ENCODE results near the gene VAPB. TPM values are rescaled to one million over a fixed set of nuclear protein-coding genes. Genes with fewer than 3 reads are reported as not detected.

The VAPB gene
- total RNA-seq, 1 donor from 2014 or later, result 51.5 TPM

- no peak for DNase-seq (ENCODE audit: low spot score)
These were observed 91.7 kb downstream of the VAPB start for GRCh38 chr20:58480551-58481336.

GRCh38 chr20:58481481-58482021 lies 92.5 kb downstream of the VAPB start:
- DNase-seq (ENCODE audit: low spot score), result peak; percentile 90

- DNase-seq (ENCODE audit: low spot score), result peak; percentile 24
These were observed 93.4 kb downstream of the VAPB start for GRCh38 chr20:58482416-58482815.

- no peak for DNase-seq (ENCODE audit: low spot score)
These were observed 94.0 kb downstream of the VAPB start for GRCh38 chr20:58483051-58483450.

- DNase-seq (ENCODE audit: low spot score), result peak; percentile 60
These were observed 94.4 kb downstream of the VAPB start for GRCh38 chr20:58483470-58483869.

- DNase-seq (ENCODE audit: low spot score), result no peak
These were observed 96.4 kb downstream of the VAPB start for GRCh38 chr20:58485393-58485792.

- DNase-seq (ENCODE audit: low spot score), result no peak
These were observed 97.2 kb downstream of the VAPB start for GRCh38 chr20:58486207-58486606.

GRCh38 chr20:58492074-58492718 lies 103.2 kb downstream of the VAPB start:
- DNase-seq (ENCODE audit: low spot score), result no peak

- no peak for DNase-seq (ENCODE audit: low spot score)
These were observed 103.9 kb downstream of the VAPB start for GRCh38 chr20:58492795-58493524.

- peak; percentile 74 for DNase-seq (ENCODE audit: low spot score)
These were observed 106.0 kb downstream of the VAPB start for GRCh38 chr20:58494923-58495622.

GRCh38 chr20:58495623-58496428 lies 106.8 kb downstream of the VAPB start:
- DNase-seq (ENCODE audit: low spot score), result no peak

GRCh38 chr20:58496429-58496769 lies 107.4 kb downstream of the VAPB start:
- no peak for DNase-seq (ENCODE audit: low spot score)

- no peak for DNase-seq (ENCODE audit: low spot score)
These were observed 108.1 kb downstream of the VAPB start for GRCh38 chr20:58497076-58497641.

GRCh38 chr20:58497724-58498469 lies 108.9 kb downstream of the VAPB start:
- no peak for DNase-seq (ENCODE audit: low spot score)

GRCh38 chr20:58498470-58499068 lies 109.5 kb downstream of the VAPB start:
- peak; percentile 79 for DNase-seq (ENCODE audit: low spot score)

- DNase-seq (ENCODE audit: low spot score), result no peak
These were observed 111.2 kb downstream of the VAPB start for GRCh38 chr20:58500256-58500655.
